ENCODE data around the gene CENPB. TPM values are rescaled to one million over a fixed set of nuclear protein-coding genes. Genes with fewer than 3 reads are reported as not detected.

The CENPB gene
- polyA plus RNA-seq, 3 donors = 33.6 to 49.5 (median 44.7) TPM

DNA sequence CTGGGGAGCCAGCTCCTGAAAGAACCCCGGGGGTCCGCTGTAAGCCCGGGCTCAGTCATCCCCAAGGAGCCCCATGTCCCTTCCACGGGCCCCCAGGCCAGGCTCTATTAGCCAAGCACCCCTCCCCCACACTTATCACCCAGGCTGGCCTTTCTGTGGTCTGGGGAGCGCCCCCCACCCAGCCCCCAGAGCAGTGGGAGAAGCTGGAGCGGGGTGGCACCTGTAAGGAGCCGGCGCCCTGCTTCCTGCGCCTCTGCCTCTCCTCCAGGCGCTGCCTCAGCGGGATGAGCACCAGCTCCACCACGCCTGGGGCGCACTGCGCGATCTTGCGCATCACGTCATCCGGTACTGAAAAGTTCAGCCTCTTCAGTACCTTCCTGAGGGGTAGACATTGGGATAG is 7.6 kb downstream of the CENPB start:
- no peak for DNase-seq (ENCODE audit: extremely low read depth in 1 of 11, low read depth in 9 of 11, low spot score in 4 of 11)

DNA sequence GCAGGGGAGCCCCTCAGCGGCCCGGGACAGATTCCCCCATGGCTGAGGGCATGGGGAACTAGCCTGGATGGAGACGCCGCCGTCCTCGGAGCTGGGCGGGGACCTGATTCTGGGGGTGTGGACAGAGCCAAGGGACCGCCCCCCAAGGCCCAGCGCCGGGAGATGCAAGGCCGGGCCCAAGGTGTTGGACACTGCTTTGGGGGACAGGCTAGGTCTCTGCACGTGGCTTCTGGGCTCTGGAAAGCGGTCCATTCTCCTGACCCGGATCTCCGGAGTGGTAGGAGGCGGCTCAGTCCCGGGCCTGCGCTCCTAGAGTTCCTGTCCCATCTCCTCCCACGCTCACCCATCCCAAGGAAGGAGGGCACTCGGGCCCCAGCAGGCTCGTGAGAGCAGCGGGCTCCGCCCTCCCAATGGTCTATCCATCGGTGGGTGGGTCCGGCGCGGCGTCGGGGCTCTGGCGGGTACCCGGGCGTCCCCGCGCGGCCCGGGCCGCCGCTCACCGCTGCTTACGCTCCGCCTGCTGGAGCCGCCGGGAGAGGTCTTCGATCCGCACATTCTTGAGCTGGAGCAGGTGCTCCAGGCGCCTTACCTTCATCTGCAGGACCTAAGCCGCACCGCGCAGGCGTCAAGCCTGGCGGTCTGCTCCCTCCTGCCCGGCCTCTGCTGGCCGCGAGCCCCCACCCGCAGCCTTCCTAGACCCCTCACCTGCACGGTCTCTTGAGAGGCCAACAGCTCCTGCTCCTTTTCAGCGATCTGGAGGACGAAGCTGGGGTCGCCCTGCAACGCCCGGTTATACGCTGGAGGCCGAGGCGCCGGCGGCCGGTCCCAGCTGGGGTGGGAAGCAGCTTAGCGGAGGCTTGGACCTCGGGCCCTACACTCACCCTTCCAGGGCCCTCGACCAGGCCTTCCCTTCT is 8.6 kb downstream of the CENPB start:
- DNase-seq (ENCODE audit: extremely low read depth in 1 of 11, low read depth in 9 of 11, low spot score in 4 of 11) = no peak

DNA sequence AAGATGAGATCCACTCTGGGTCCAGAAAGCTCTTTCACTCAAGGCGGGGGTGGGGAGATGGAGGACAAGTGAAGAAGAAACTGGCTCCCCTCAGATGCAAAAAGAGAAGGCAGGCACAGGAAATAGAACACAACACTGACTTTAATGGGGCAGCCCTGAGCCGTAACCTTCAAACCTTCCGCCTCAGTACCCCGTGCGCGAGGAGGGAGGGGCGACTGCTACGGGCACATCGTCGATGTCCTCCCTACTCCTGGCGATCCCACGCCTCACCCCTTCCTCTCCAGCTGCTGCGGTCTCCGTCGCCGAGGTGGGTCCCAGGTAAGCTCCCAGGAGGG is 9.2 kb downstream of the CENPB start:
- no peak for DNase-seq (ENCODE audit: extremely low read depth in 1 of 11, low read depth in 9 of 11, low spot score in 4 of 11)

DNA sequence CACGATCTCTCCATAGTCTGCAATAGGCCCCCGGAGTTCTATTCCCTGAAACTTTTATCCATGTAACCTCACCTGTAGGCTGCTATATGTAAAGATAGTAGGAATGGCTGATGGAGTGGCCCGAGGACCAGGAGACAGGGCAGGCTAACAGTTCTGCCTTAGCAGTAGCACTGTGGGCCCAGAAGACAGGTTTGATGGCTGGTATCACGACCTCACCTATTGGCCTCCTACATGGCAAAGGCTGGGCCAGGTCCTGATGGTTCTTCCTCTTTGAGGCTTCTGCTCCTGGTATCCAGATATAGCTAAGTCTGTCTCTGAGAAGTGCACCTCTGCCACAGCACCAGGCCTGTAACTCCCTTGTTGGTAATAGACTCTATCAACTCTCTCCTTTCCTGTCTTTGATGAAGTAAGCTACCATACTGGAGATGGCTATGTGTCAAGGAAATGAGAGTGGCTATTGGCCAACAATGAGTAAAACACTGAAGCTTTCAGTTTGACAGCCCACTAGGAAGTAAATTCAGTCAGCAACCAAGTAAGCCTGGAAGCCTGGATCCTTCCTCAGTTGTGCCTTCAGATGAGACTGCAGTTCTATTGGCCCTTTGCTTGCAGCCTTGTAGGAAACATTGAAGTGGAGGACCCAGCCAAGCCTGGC is 11.0 kb downstream of the CENPB start:
- no peak for DNase-seq (ENCODE audit: extremely low read depth in 1 of 11, low read depth in 9 of 11, low spot score in 4 of 11)

DNA sequence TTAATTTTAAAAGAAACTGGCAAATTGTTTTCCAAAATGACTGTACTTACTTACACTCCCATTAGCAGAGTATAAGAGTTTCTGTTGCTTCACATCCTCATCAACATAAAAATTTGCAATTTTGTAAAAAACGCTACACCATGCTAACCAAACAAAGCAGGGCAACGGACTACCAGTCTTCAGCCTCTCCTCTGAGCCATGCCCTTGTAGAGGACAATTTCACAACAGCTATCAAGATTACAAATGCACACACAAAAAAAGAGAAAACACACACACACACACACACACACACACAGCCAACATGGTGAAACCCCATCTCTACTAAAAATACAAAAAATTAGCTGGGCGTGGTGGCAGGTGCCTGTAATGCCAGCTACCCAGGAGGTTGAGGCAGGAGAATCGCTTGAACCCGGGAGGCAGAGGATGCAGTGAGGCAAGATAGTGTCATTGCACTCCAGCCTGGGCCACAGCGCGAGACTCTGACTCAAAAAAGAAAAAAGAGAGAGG is 14.9 kb downstream of the CENPB start:
- DNase-seq (ENCODE audit: extremely low read depth in 1 of 11, low read depth in 9 of 11, low spot score in 4 of 11) = no peak

DNA sequence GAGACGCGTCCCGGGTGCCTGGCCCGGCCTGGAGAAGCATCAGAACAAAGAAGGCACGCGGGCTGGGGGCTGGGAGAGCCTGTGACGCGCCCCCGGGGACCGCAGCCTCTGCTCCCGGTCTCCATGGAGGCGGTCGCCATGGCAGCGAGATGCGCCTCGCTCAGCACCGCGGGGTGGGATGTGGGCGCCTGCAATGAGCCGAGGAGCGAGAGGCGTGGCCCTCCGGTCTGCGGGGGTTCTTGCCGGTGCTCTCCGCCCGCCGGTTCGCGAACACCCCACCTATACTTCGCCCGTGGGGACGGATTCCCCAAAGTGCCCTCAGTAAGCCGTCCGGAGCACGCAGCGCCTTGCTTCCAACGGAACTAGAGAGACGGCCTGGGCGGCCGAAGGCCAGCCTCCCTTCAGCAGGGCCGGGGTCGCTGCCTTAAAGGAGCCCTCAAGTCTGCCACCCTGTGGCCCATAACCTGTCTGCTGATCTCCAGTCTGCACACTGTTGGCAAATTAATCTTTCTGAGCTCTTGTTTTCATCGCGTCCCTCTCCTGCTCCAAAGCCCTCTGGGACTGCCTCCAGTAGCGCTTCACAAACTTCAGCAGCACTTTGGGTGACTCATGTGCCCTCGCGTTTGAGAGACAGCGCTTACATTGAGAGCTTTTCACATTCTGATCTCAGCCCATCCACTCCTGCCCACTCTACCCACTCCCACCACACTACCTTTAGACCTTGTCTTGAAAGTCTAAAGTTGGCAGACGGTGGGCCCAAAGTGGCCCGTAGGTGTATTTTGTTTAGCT is 18.0 kb downstream of the CENPB start:
- DNase-seq (ENCODE audit: extremely low read depth in 1 of 11, low read depth in 9 of 11, low spot score in 4 of 11) = peak in 5 of 11 donors; percentile 67 to 72 (median 68)

DNA sequence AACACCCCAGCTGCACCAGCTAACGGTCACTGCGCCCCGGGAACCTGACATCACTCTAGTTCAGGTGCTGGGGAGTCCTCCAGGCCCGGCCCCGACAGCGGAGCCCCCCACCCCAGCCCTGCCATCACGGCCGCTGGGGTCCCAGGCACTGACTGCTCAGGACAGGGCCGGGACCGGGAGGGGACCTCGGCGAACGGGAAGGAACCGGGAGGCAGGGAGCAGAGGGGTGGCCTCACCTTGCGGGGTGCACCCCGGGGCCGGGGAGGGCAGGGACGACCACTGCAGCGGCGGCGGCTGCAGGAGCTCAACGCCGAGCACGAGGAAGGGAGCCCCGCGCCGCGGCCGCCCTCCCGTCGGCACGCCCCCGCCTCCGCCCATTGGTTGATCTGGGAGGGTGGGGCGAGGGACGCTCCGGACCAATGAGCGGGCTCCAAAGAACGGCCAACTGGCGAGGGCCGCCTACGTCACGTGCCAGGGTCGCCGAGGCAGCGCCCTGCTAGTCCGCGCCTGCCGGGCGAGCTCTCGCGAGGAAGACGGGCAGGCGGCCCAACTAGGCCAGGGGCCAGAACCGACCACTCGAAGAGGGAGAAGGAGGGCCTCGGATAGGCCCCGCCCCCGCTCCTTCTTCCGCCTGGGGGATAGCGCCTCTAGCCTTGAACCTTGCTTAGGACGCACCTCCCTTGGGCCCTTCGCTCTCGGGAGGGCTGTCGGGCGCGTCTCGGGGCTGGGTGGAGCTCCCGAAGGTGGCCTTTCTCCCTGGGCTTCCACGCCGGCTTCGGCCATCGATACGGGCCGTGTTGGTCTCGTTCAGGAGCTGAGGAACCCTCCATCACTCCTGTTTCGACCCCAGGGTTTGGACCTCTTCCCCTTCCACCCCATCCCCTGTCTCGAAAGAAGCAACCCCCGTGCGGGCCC is 18.9 kb downstream of the CENPB start, which contains the start of gene ADISSP:
Gene ADISSP (minus strand): TSS at position 327 of the 915 bp plus-strand sequence. CDS start 7,653 bp downstream, outside the sequence.
- DNase-seq (ENCODE audit: extremely low read depth in 1 of 11, low read depth in 9 of 11, low spot score in 4 of 11) = peak; percentile 86 to 98 (median 96)

DNA sequence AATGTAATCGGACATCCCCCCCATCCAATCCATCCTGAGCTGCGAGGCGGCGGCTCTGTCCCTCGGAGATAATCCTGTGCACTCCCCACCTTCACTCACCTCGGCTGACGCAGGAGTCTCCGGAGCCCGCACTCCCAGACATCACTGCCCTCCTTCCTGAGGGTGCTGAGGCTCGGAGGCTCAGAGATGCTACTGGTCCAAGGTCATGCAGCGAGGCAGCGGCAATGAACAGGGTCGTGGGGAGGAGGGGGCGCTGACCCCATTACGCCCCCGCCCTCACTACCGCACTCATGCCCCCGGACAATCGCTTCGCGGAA is 19.5 kb downstream of the CENPB start:
- DNase-seq (ENCODE audit: extremely low read depth in 1 of 11, low read depth in 9 of 11, low spot score in 4 of 11) = no peak

DNA sequence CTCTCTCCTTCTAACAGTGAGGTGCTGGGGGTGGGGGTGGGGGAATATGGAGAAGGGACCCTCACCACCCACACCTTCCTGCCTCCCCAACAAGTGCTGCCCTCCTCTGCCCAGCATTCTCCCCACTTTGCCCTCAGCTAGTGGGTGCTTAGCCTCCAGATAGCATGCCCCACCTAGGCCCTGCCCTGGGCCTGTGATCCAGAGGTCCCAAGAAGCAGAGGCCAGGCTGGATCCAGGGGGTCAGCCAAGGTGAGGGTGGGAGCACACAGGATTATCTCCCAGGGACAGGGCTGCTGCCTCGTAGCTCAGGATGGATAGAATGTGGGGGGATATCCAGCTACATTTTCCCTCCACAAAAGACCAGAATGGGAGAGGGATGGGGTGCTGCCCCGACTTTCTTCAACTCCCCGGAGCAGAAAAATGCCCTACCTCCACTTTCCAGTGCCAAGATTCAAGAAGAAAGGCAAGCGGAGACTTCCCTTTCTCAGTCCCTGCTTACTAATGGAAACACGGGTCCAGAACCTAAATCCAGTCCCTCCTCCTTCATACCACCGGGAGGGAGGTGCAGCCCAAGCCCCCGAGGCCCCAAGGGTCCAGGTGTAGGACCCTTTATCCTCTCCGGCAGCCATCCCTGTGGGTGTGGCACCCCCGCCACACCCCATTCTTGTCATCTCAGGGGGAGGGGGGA is 20.0 kb downstream of the CENPB start:
- no peak for DNase-seq (ENCODE audit: extremely low read depth in 1 of 11, low read depth in 9 of 11, low spot score in 4 of 11)

DNA sequence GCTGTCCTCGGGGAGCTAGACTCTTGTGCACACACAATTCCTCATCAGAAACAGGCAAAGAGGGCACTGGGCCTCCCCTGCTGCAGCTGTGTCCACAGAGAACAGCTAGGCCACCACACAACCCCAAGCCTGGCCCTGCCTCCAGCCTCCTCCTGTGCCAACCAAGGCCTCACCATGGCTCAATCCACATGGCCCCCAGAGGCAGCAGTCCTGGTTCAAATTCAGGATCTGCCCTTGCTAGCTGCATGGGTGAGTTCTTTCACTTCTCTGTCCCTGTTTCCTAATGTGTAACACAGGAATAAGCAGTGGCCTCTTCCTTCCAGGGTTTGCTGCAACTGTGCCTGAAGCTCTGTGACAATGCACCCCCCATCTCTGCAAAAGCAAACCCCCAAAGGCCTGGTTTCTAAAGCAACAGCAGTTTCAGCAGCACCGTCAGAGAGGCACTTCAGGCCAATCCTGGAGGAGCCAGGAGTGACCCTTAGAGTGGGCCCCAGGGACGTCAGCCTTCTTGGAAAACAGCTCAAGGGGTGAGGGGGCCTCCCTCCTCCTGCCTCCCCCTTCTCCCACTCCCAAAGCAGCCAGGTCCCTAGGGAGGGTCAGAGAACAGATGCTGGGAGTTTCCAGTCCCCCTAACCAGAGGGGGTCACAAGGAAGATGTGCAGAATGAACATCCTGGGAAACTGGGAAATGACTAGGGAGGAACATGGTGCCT is 21.2 kb downstream of the CENPB start:
- DNase-seq (ENCODE audit: extremely low read depth in 1 of 11, low read depth in 9 of 11, low spot score in 4 of 11) = no peak

DNA sequence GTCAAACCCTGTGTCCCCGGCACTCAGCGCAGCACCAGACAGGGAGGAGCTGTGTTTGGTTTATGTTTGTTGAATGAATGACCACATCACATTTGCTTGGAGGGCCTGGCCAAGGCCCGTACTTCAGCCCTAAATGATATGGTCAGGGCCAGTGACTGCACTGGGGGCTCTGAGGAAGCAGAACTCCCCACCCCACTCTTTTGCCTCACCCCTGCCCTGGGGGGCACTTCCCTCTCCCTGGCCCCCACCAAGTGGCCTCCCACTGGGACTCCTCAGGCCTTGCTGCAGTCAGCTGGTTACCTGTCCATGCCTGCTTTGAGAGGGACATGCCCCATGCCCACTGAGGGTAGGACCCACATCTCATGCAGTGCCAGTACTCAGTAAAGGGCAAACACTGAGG is 21.9 kb downstream of the CENPB start:
- no peak for DNase-seq (ENCODE audit: extremely low read depth in 1 of 11, low read depth in 9 of 11, low spot score in 4 of 11)

DNA sequence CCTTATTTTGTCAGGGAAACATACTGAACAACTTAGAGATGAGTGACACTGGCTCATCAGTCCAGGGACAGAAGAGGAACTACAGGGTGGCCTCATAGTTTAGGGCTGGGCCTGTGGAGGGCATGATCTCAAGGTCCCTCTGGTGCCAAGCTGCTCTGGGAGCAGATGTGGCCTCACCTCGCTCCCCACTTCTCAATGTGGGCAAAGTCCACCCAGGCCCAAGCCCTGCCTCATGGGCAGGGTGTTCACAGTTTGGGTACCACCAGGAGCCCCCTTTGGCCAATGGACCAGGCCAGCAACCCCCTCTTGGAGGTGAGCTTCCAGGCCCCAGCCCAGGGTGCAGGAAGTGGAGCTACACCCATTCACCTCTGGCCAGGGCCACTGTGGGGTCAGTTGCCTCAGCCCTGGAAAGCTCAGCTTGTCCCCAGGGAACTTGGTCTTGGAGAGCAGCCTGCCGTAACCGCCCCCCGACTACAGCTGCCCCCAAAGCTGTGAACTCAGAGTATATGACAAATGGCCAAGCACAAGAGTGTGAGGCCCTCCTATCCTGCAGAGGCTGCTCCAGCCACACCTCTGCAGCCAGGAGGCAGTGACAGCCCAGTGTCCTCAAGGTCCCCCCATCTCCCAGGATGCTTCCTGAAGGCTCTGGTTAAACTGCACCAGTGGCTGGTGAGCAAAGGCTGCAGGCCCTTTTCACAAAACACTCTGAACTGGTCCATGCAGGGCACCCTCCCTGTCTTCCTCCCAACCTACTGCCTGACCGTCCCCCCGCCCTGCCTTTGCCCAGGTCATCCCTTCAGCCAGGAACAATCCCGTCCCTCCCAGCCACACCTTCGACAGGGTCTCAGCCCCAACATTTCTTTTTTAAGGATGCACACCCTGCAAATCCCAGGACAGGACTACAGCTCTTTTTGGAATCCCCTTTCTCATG is 22.6 kb downstream of the CENPB start:
- no peak for DNase-seq (ENCODE audit: extremely low read depth in 1 of 11, low read depth in 9 of 11, low spot score in 4 of 11)

DNA sequence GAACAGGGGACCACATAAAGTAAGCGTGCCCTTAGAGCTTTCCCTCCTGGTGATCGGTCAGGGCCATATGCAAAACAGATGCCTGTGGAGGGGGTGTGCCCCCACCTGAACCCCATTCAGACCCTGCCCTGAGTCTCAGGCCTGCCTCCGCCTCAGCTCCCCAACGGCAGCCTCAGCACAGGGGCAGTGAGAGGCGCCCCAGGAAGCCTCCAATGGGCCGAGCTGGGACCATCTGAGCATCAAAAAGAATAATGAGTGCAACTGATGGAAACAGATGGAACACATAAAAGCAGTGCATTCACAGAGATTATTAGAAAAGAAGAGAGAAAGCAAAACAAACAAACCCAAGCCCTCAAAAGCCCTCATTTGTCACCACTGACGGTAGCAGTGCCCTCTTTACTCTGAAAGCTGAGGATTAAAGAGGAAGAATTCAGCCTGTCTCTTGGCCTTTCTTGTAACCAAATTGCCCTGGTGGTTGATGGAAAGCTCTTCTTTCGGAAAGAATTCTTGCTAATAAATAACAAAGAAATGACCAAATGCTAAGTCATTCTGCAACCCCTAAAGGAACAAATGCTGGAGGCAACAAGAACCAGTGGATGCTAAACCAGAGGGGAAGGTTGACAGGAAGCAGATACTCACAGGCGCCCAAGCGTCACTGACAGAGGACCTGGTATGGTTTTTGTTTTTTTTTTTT is 25.7 kb downstream of the CENPB start:
- DNase-seq (ENCODE audit: extremely low read depth in 1 of 11, low read depth in 9 of 11, low spot score in 4 of 11) = peak in 3 of 11 donors; percentile 64 to 72 (median 67)

DNA sequence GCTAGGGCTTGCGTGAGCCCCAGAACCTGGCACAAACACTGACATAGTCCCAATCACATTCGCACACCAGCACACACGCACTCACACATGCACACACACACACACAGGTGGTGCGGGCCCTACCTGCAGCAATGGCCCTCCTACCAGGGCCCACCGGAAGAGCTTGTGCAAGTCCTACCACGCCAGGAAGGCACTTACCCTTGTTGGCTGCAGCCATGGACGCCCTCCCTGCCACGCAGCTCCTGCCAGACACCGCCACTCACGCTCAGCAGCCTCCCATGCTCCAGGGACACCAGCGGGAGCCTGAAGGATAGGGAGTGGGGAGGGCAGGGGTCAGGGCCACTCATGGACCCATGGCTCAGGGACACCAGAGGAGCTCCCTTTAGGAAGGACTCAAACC is 26.7 kb downstream of the CENPB start:
- no peak for DNase-seq (ENCODE audit: extremely low read depth in 1 of 11, low read depth in 9 of 11, low spot score in 4 of 11)

DNA sequence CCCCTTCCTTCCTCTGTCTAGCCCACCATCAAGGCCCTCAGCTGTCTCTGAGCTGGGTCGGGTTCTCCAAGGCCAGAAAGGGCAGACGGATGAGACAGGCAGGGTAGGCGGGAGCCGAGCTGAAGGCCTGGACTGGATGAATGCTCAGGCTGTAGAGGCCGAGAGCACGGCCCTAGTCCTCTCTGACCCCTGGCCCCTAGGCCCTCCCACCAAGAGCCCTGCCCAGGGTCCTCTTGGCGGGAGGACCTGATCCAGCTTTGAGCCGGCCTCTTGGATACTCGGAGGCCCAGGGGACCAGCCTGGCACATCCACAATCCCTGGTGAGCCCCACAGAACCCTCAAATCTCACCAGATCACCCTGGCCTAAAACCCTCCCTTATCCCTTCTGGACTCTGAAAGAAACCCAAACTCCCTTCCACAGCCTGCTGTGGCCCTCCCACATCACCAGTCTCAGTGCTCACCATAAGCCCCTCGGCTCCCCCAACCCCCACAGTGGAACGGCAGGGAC is 27.2 kb downstream of the CENPB start:
- no peak for DNase-seq (ENCODE audit: extremely low read depth in 1 of 11, low read depth in 9 of 11, low spot score in 4 of 11)

DNA sequence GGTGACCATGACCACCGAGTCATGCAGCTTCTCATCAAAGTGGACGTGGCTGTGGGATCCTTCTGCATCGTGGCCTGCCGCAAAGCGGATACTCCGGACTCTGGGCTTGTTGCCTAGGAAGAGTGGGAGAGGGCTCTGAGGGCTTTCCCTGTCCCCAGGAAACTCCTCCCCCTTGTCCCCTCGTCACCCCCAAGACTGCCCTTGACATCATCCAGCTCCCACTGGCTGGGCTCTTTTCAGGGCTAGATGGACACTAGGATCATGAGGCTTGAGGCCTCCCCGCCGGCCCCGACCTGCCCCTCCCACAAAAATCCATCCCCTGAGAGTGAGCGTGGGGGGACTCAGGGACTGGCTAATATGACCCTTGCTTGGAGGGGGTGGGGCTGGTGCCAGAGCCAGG is 28.0 kb downstream of the CENPB start:
- no peak for DNase-seq (ENCODE audit: extremely low read depth in 1 of 11, low read depth in 9 of 11, low spot score in 4 of 11)

Data from renal cortex interstitium (tissue), 11 donors.